IMR-90 (cell line): ENCODE data around the gene NFKBIA. TPM values are rescaled to one million over a fixed set of nuclear protein-coding genes. Genes with fewer than 3 reads are reported as not detected.

Experiments used
- ATAC-seq: fragments of 200-7000 bp; cut with Tn5 transposase; 2 replicates; pipeline ENCODE4 v1.9.1; 2020; ENCODE audit warnings: low read depth, mild to moderate bottlenecking, moderate library complexity
- BruUV-seq: library from RNA; stranded (reverse); fragments of 400-500 nt; replicated peaks from 2 replicates; lab custom pipeline; 2021; lab: Mats Ljungman, UMichigan
- CTCF ChIA-PET: fragments of 300-600 bp; formaldehyde crosslinking; extraction: SDS; loops from one replicate; lab custom pipeline; 2021; ENCODE audit warnings: antibody characterized with exemption; lab: Yijun Ruan, JAX
- POLR2A ChIA-PET: fragments of 300-600 bp; sonication (Branson Sonifier 250); formaldehyde crosslinking; loops from one replicate; lab custom pipeline; 2022; ENCODE audit warnings: antibody characterized with exemption; ENCODE audit not compliant: unreplicated experiment; lab: Charles Lee
- DNase-seq: peaks from one replicate; pipeline ENCODE4 v3.0.0; 2013
- H2AFZ ChIP-seq: replicated peaks from 2 replicates; pipeline ENCODE3; 2013; ENCODE audit warnings: low read length, mild to moderate bottlenecking; ENCODE audit not compliant: poor library complexity
- H2AK5ac ChIP-seq: 2 replicates; pipeline ENCODE4 v1.6.1; 2013; ENCODE audit warnings: low read depth, low read length, inconsistent platforms
- H2AK9ac ChIP-seq: replicated peaks from 2 replicates; pipeline ENCODE3; 2013; ENCODE audit warnings: mild to moderate bottlenecking, low read depth, low read length, moderate library complexity; ENCODE audit not compliant: poor library complexity
- H2BK120ac ChIP-seq: 2 replicates; pipeline ENCODE4 v1.6.1; 2013; ENCODE audit warnings: low read depth, low read length, inconsistent platforms
- H2BK15ac ChIP-seq: 3 replicates; pipeline ENCODE4 v1.6.1; 2013; ENCODE audit warnings: low read depth, low read length, inconsistent platforms
- H2BK20ac ChIP-seq: 2 replicates; pipeline ENCODE4 v1.6.1; 2013; ENCODE audit warnings: low read depth, mild to moderate bottlenecking, inconsistent platforms, low read length, moderate library complexity
- H2BK5ac ChIP-seq: 2 replicates; pipeline ENCODE4 v1.6.1; 2013; ENCODE audit warnings: mild to moderate bottlenecking, low read depth, low read length, inconsistent platforms; ENCODE audit not compliant: poor library complexity, severe bottlenecking
- H3K14ac ChIP-seq: replicated peaks from 2 replicates; pipeline ENCODE4 v1.6.1; 2013; ENCODE audit warnings: low read depth, low read length, inconsistent platforms
- H3K18ac ChIP-seq: 2 replicates; pipeline ENCODE4 v1.6.1; 2013; ENCODE audit warnings: low read depth, low read length, control low read depth
- H3K23ac ChIP-seq: 2 replicates; pipeline ENCODE4 v1.6.1; 2013; ENCODE audit warnings: low read depth, low read length, inconsistent platforms
- H3K27ac ChIP-seq: 2 replicates; pipeline ENCODE4 v1.5.1; 2013; ENCODE audit warnings: mild to moderate bottlenecking, control low read depth, low read length; ENCODE audit not compliant: insufficient read depth
- H3K27me3 ChIP-seq: 2 replicates; pipeline ENCODE4 v1.6.1; 2013; ENCODE audit warnings: low read length; ENCODE audit not compliant: control insufficient read depth, insufficient read depth
- H3K36me3 ChIP-seq: 2 replicates; pipeline ENCODE4 v1.6.1; 2013; ENCODE audit warnings: low read length, mixed read lengths; ENCODE audit not compliant: control insufficient read depth, insufficient read depth
- H3K4ac ChIP-seq: 2 replicates; pipeline ENCODE4 v1.6.1; 2013; ENCODE audit warnings: low read depth, low read length, inconsistent platforms
- H3K4me1 ChIP-seq: 2 replicates; pipeline ENCODE4 v1.6.1; 2013; ENCODE audit warnings: low read length, mixed read lengths; ENCODE audit not compliant: control insufficient read depth, insufficient read depth
- H3K4me2 ChIP-seq: 2 replicates; pipeline ENCODE4 v1.6.1; 2013; ENCODE audit warnings: low read depth, mild to moderate bottlenecking, control low read depth, low read length, moderate library complexity
- H3K4me3 ChIP-seq: 2 replicates; pipeline ENCODE4 v1.5.1; 2013; ENCODE audit warnings: low read depth, mild to moderate bottlenecking, control low read depth, low read length, moderate library complexity; ENCODE audit not compliant: insufficient read depth
- H3K56ac ChIP-seq: 2 replicates; pipeline ENCODE4 v1.6.1; 2013; ENCODE audit warnings: low read length, inconsistent platforms; ENCODE audit not compliant: insufficient read depth; ENCODE audit errors: extremely low read depth
- H3K79me1 ChIP-seq, 2 experiments: 2 replicates each; pipeline ENCODE4 v1.6.1; 2013; ENCODE audit warnings: low read length in 2 of 2, inconsistent platforms in 1 of 2, low read depth in 1 of 2
- H3K9ac ChIP-seq: 2 replicates; pipeline ENCODE4 v1.6.1; 2013; ENCODE audit warnings: low read depth, low read length, control low read depth
- H3K9me1 ChIP-seq: 2 replicates; pipeline ENCODE4 v1.6.1; 2013; ENCODE audit warnings: low read length, inconsistent platforms; ENCODE audit not compliant: insufficient read depth
- H3K9me3 ChIP-seq: 2 replicates; pipeline ENCODE4 v1.6.1; 2013; ENCODE audit warnings: low read length; ENCODE audit not compliant: control insufficient read depth, insufficient read depth
- H4K20me1 ChIP-seq: 2 replicates; pipeline ENCODE4 v1.6.1; 2013; ENCODE audit warnings: low read length, inconsistent platforms; ENCODE audit not compliant: insufficient read depth
- H4K5ac ChIP-seq: 2 replicates; pipeline ENCODE4 v1.6.1; 2013; ENCODE audit warnings: mild to moderate bottlenecking, low read depth, low read length, control low read depth
- H4K8ac ChIP-seq, 2 experiments: 2 replicates each; pipeline ENCODE4 v1.6.1; 2013; ENCODE audit warnings: low read depth in 2 of 2, low read length in 2 of 2, control low read depth in 1 of 2, inconsistent platforms in 1 of 2
- H4K91ac ChIP-seq: 2 replicates; pipeline ENCODE4 v1.6.1; 2013; ENCODE audit warnings: low read depth, low read length, inconsistent platforms; ENCODE audit not compliant: insufficient read depth
- BHLHE40 ChIP-seq: fragments of 150-350 bp; IDR thresholded peaks from 2 replicates; pipeline ENCODE4 v1.6.1; 2016; ENCODE audit warnings: mild to moderate bottlenecking, low read depth, low read length
- CEBPB ChIP-seq: IDR thresholded peaks from 2 replicates; pipeline ENCODE4 v1.6.1; 2012; ENCODE audit warnings: low read depth, low read length, improper control_type of control experiment
- CHD1 ChIP-seq: IDR thresholded peaks from 2 replicates; pipeline ENCODE4 v1.6.1; 2012; ENCODE audit warnings: low read depth, low read length, improper control_type of control experiment
- FOS ChIP-seq: fragments of 150-350 bp; IDR thresholded peaks from 2 replicates; pipeline ENCODE4 v1.6.1; 2016; ENCODE audit warnings: low read depth, low read length
- MAFK ChIP-seq: IDR thresholded peaks from 2 replicates; pipeline ENCODE4 v1.6.1; 2012; ENCODE audit warnings: low read depth, low read length, improper control_type of control experiment
- NFE2L2 ChIP-seq: fragments of 150-350 bp; IDR thresholded peaks from 2 replicates; pipeline ENCODE4 v1.6.1; 2016; ENCODE audit warnings: low read depth, mild to moderate bottlenecking, low read length
- RAD21 ChIP-seq: IDR thresholded peaks from 2 replicates; pipeline ENCODE4 v1.6.1; 2012; ENCODE audit warnings: low read length, improper control_type of control experiment
- RCOR1 ChIP-seq: IDR thresholded peaks from 2 replicates; pipeline ENCODE4 v1.6.1; 2012; ENCODE audit warnings: mild to moderate bottlenecking, low read length, improper control_type of control experiment; ENCODE audit not compliant: insufficient replicate concordance
- RFX5 ChIP-seq: IDR thresholded peaks from 2 replicates; pipeline ENCODE4 v1.8.0; 2012; ENCODE audit warnings: low read depth, mild to moderate bottlenecking, low read length, moderate library complexity
- SMC3 ChIP-seq: fragments of 150-350 bp; IDR thresholded peaks from 2 replicates; pipeline ENCODE4 v1.6.1; 2016; ENCODE audit warnings: low read depth, mild to moderate bottlenecking, antibody characterized with exemption, low read length, moderate library complexity
- WGBS, 2 experiments: methylation state at CpG; one replicate each; pipeline versions ENCODE4 v1.1.5 to v1.1.7; 2013; ENCODE audit warnings: missing lambda C conversion rate in 2 of 2; ENCODE audit not compliant: insufficient read length in 1 of 2; ENCODE audit errors: extremely low coverage in 2 of 2; 5-methylcytosine and 5-hydroxymethylcytosine counted together
- dilution Hi-C: fragments of 300-500 bp; cut with HindIII; formaldehyde crosslinking; loops from one replicate; pipeline ENCODE4 v1.14.3; 2018; ENCODE audit warnings: low sequenced_read_pairs; ENCODE audit not compliant: unreplicated experiment
- in situ Hi-C: fragments of 300-500 bp; cut with MboI; formaldehyde crosslinking; loops from 3 replicates; pipeline ENCODE4 v1.14.3; 2019; ENCODE audit warnings: low sequenced_read_pairs, inconsistent platforms, mixed read lengths
- intact Hi-C: fragments of 100-400 bp; cut with micrococcal nuclease; formaldehyde crosslinking; loops from 2 replicates; pipeline ENCODE4 v1.10.0; 2022
- polyA plus RNA-seq, 3 experiments: library from polyadenylated mRNA; depleted of rRNA; stranded (reverse); fragments of >200 nt; gene quantifications; 2 replicates each; pipeline ENCODE4 v1.2.3, GENCODE V29; 2012; ENCODE audit warnings: low replicate concordance in 1 of 3
- total RNA-seq: library from RNA; depleted of rRNA; stranded (reverse); fragments of >200 nt; gene quantifications from 2 replicates; pipeline ENCODE4 v1.2.3, GENCODE V29; 2012

The NFKBIA gene
- total and polyA plus RNA-seq, 2 of the 4 experiments (the other 2 are of a cell fraction) = 71.1 to 97.1 TPM

DNA sequence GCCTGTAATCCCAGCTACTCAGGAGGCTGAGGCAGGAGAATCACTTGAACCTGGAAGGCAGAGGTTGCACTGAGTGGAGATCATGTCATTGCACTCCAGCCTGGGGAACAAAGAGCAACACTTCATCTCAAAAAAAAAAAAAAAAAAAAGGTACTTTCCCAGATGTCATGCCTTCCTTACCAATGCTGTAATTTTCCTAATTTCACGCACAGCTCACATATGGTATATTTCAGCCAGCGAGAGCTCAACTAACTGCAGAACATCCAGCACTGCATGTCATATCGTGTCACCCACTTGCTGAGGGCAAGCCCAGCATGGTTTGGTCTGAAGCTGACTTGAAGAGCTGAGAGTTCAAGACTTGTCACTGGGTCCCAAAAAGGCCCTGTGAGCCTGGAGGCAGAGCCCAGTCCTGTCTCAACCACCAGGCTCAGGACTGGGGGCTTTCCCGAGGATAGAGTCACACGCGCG is 29.0 kb downstream of the NFKBIA start (continued):
- TF ChIP-seq RFX5 (no peak), FOS (no peak), RAD21 (no peak), BHLHE40 (no peak), MAFK (no peak)

DNA sequence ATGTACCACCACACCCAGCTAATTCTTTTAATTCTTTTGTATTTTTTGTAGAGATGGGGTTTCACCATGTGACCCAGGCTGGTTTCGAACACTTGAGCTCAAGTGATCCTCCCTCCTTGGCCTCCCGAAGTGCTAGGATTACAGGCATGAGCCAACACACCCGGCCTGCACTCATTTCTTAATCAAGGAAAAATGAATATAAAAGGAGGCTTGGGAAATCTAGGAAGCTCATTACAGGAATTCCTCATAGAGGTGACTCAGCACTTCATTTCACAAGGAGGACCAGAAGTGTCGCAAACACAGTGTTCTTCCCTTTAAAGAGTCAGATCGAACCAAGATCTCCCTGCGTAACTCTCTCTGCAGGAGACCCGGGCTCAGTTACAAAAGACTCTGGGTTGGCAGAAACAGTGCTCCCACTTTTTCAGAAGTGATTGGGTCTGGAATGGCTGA is 30.3 kb downstream of the NFKBIA start:
- peak overlapping the region; percentile 59 for H2BK5ac ChIP-seq
- ATAC-seq (peak; percentile 82), DNase-seq (peak; percentile 98)
- CTCF ChIA-PET = interaction anchor here (1.0 kb wide), 1 partner anchor 10 kb away, joined by 3 read pairs; no protein-coding TSS in a partner anchor
- H3K23ac ChIP-seq = peak overlapping the region; percentile 10; the same call in 1 of the 2 replicates
- peaks cover 5% of the 10 kb centered on the region for H3K9me3 ChIP-seq
- H3K27ac ChIP-seq = peak overlapping the region; percentile 84
- H2BK15ac ChIP-seq = peak overlapping the region; percentile 73; the same call in 1 of the 3 replicates
- peak overlapping the region; percentile 16; the same call in 1 of the 2 replicates for H3K14ac ChIP-seq
- H3K56ac ChIP-seq = no peak overlapping the region
- BruUV-seq = no TSS peak
- H2AK9ac ChIP-seq = no peak overlapping the region
- peak overlapping the region; percentile 48 for H2AFZ ChIP-seq
- peaks cover 2% of the 10 kb centered on the region for H3K4me1 ChIP-seq
- no peaks in the 10 kb centered on the region for H4K20me1 ChIP-seq
- H3K9ac ChIP-seq = peak overlapping the region; percentile 27; the same call in 1 of the 2 replicates
- POLR2A ChIA-PET = no interaction called here
- peak overlapping the region; percentile 78 for H2BK20ac ChIP-seq
- peak overlapping the region; percentile 47; the same call in 1 of the 2 replicates for H4K91ac ChIP-seq
- H4K8ac ChIP-seq = peak overlapping the region in 1 of 2 experiments; percentile 74; a peak in 3 of 4 replicates
- H2AK5ac ChIP-seq = peak overlapping the region; percentile 27
- no CpG with 5 or more reads among the region's 7 CpGs for WGBS, 2 experiments
- peak overlapping the region; percentile 76 for H3K4ac ChIP-seq
- H3K79me1 ChIP-seq = no peaks in the 10 kb centered on the region
- intact Hi-C loops (loop anchor here (1.0 kb wide), 1 partner anchor 29 kb away; no protein-coding TSS in a partner anchor), dilution Hi-C loops (no loop called here), in situ Hi-C loops (no loop called here)
- peak overlapping the region; percentile 76 for H4K5ac ChIP-seq
- no peak overlapping the region for H3K4me3 ChIP-seq
- H3K9me1 ChIP-seq = no peaks in the 10 kb centered on the region
- peak overlapping the region; percentile 37 for H3K4me2 ChIP-seq
- H3K36me3 ChIP-seq = no peaks in the 10 kb centered on the region
- no peak for TF ChIP-seq CHD1
- TF ChIP-seq MAFK = peak; percentile 60; the same call in 1 of the 2 replicates
- TF ChIP-seq BHLHE40 = peak; percentile 39
- TF ChIP-seq RCOR1 = peak; percentile 93
- TF ChIP-seq NFE2L2 = peak; percentile 97
- peak; percentile 100 for TF ChIP-seq CEBPB
- TF ChIP-seq FOS = peak; percentile 91
- no peak; the same call in 1 of the 2 replicates for TF ChIP-seq SMC3
- peak overlapping the region; percentile 72 for H2BK120ac ChIP-seq
- H3K27me3 ChIP-seq = no peaks in the 10 kb centered on the region
- H3K18ac ChIP-seq = peak overlapping the region; percentile 64
